Esophagus mucosa (tissue), 1 donor: ENCODE data around the gene SERPINF2. TPM values are rescaled to one million over a fixed set of nuclear protein-coding genes. Genes with fewer than 3 reads are reported as not detected.
"Not testable (repeated sequence)": the region's sequence is repeated elsewhere in the genome, so short reads cannot be mapped to it uniquely, and the experiment has no call there.

Experiments
- ATAC-seq: fragments of 200-7000 bp; cut with Tn5 transposase; one replicate; pipeline ENCODE4 v1.9.1; 2020
- total RNA-seq: library from RNA; stranded (reverse); gene quantifications from one replicate; pipeline ENCODE4 v1.2.4, GENCODE V29; 2023
- donor health status: DM: yes; HTN: yes; CAD: no.

Gene SERPINF2
- total RNA-seq, 1 donor from 2014 or later, result 2.7 TPM

- ATAC-seq, result peak; percentile 18
These were observed 6.8 kb upstream of the SERPINF2 start for GRCh38 chr17:1735834-1736347.

- ATAC-seq, result peak; percentile 31
These were observed 6.1 kb upstream of the SERPINF2 start for GRCh38 chr17:1736348-1737281.

DNA sequence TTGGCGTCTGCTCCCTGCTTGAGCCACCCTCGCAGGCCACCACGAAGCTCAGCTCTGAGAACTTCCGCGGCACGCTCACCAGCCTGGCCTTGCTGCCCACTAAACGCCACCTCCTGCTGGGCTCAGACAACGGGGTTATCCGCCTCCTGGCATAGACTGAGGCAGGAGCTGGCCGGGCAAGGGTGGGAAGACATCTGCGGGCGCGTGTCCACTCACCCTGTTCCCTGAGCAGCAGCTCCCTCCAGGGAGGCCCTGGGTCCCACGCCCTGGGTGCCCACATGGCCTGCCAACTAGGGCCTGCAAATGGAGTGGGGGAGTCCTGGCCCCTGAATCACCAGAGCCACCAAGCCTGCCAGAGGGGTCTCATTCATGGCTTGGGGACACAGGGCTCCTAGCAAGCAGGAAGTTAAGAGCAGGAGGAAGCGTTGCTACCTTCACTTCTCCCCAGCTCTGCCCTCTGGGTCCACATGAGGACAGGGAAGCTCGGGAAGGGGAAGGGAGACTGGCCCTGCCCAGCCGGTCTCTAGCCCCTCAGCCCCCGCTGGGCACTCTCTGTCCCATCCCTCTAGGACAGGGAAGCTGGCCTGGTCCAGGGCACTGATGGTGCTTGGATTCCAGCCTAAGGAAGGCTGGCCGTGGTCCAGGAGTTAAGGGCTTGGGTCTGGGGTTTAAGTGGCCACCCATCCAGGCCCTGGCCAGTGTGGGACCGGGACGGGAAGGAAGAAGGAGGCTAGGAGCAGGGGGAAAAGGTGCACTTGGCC is 5.0 kb upstream of the SERPINF2 start:
- ATAC-seq, result peak; percentile 27

- ATAC-seq, result not testable (repeated sequence)
These were observed 772 bp upstream of the SERPINF2 start for GRCh38 chr17:1741899-1742298.

GRCh38 chr17:1743088-1743439 is 393 bp downstream of the SERPINF2 start:
- ATAC-seq, result no peak

DNA sequence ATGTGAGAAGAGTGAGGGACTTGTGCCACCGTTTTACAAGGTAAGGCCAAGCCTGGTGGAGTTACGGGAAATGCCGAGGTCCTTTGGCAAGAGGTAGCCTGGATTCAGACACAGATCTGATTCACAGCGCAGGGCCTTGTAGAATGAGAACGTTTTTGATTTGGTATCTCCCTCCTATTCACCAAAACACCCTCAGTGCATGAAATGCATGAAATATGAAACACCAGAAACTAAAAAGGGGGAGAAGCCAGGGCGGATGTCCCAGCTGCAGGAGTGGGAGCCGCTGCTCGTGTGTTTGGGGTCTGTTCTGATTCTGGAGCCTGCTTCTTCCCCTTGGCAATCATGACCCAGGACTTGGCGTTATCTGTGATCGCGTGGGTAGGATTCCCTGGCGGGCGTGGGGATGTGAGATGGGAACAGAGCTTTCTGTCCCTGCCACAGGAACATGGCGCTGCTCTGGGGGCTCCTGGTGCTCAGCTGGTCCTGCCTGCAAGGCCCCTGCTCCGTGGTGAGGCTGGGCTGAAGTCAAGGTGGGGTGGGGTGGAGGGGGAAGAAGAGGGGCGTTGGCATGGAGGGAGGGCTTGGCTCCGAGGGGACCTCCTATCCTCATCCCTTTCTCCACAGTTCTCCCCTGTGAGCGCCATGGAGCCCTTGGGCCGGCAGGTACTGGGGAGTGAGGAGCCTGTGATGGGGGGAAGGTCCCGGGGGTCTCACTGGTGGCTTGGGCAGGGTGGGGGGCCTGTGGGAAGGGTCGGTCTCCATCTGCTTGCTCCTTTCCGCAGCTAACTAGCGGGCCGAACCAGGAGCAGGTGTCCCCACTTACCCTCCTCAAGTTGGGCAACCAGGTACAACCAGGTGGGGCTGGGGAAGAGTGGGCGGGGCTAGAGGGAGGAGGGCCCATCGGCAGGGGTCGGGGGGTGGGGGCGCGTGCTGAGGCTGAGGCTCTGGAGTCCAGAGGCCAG is 2.2 kb downstream of the SERPINF2 start:
- ATAC-seq, result no peak

- ATAC-seq, result no peak
These were observed 2.9 kb downstream of the SERPINF2 start for GRCh38 chr17:1745513-1746020.

DNA sequence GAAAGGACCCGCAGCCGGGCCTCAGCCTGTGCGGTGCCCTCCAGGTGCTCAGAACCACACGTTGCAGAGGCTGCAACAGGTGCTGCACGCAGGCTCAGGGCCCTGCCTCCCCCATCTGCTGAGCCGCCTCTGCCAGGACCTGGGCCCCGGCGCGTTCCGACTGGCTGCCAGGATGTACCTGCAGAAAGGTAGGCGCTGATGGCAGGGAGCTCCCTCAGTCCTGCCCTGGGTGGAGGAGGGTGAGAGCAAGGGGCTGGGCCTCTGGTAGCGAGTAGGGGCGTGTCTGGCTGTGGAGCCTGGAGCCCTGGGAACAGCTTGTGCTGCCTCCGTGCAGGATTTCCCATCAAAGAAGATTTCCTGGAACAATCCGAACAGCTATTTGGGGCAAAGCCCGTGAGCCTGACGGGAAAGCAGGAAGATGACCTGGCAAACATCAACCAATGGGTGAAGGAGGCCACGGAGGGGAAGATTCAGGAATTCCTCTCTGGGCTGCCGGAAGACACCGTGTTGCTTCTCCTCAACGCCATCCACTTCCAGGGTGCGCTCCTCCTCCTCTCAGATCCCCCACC is 4.4 kb downstream of the SERPINF2 start:
- ATAC-seq, result peak; percentile 96

- ATAC-seq, result no peak
These were observed 8.0 kb downstream of the SERPINF2 start for GRCh38 chr17:1750628-1751027.

DNA sequence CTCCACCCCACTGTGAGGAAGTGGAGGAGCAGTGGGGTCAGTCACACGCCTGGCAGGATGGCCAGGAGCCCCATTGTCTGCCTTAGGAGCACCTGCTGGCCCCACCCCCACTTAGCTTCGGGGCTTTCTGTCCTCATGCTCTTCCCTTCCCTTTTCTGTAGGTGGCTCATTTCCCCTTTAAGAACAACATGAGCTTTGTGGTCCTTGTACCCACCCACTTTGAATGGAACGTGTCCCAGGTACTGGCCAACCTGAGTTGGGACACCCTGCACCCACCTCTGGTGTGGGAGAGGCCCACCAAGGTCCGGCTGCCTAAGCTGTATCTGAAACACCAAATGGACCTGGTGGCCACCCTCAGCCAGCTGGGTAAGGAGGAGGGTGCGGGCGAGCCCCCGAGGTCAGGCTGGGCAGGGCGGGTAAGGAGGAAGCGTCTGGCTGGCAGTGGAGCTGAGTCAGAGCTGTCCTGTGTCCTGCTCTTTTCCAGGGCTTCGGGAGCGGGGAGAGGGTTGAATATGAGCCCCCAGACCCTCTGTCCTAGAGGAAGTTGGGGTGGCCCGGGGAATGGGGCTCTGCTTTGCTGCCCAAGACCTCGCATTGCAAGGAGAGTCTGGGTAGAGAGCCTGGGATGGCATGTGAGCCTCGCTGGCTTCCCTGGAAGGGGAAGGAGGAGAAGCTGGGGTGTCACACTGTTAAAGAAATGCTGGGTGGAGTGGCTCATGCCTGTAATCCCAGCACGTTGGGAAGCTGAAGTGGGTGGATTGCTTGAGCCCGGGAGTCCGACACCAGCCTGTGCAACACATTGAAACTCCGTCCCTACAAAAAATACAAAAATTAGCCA is 10.0 kb downstream of the SERPINF2 start:
- peak; percentile 68 for ATAC-seq

- no peak for ATAC-seq
These were observed 11.2 kb downstream of the SERPINF2 start for GRCh38 chr17:1753767-1754429.

DNA sequence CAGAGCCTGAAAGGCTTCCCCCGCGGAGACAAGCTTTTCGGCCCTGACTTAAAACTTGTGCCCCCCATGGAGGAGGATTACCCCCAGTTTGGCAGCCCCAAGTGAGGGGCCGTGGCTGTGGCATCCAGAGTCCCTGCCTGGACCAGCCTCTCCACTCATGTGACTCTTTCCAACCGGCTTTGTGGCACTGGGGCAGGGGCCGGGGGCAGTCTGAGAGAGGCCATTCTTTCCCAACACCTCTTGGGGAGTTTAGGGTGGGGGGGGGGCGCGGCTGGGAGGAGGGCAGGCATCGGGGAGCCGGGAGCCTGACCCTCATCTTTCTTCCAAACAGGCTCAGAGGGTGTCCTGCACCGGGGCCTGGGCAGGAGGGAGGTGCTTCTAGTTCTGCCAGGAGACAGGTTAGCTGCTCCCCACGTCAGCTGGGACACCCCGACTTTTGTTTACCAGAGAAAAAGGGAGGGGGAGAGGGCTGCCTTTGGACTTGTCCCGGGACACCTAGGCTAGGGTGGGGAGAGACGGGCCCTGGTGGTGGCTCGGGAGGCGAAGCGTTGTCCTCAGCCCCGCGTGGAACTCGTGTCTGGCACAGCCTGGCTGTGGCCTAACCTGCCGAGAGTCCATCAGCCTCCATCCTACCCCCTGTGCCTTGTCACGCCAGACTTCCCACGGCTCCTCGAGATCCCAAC is 11.9 kb downstream of the SERPINF2 start:
- ATAC-seq, result no peak

GRCh38 chr17:1755252-1755826 is 12.7 kb downstream of the SERPINF2 start:
- ATAC-seq, result peak; percentile 3

DNA sequence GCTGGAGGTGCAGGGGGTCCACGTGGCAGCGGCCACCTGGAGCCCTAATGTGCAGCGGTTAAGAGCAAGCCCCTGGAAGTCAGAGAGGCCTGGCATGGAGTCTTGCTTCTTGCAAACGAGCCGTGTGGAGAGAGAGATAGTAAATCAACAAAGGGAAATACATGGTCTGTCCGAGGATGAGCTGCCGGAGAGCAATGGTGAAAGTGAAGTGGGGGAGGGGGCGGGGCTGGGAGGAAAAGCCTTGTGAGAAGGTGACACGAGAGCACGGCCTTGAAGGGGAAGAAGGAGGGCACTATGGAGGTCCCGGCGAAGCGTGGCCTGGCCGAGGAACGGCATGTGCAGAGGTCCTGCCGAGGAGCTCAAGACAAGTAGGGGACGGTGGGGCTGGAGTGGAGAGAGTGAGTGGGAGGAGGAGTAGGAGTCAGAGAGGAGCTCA is 13.2 kb downstream of the SERPINF2 start:
- no peak for ATAC-seq

DNA sequence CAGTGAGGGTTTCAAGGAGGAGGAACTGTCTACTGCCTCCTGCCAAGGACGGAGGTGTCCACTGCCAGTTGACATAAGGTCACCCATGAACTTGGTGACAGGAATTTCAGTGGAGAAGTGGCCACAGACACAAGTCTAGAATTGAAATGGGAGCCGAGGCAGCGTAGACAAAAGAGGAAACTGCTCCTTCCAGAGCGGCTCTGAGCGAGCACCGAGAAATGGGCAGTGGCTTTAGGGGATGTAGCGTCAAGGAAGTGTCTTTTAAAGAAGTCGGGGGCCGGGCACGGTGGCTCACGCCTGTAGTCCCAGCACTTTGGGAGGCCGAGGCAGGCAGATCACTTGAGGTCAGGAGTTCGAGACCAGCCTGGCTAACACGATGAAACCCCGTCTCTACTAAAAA is 16.1 kb downstream of the SERPINF2 start:
- no peak for ATAC-seq

DNA sequence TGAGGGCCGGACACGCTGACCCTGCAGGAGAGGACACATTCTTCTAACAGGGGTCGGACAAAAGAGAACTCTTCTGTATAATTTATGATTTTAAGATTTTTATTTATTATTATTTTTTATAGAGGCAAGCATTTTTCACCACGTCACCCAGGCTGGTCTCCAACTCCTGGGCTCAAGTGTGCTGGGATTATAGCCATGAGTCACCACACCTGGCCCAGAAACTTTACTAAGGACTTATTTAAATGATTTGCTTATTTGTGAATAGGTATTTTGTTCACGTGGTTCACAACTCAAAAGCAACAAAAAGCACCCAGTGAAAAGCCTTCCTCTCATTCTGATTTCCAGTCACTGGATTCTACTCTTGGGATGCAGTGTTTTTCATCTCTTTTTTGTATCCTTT is 16.9 kb downstream of the SERPINF2 start:
- peak; percentile 55 for ATAC-seq

GRCh38 chr17:1762233-1762900 is 19.7 kb downstream of the SERPINF2 start:
- ATAC-seq, result peak; percentile 7
